ENCODE measurements around the gene MNS1. TPM values are rescaled to one million over a fixed set of nuclear protein-coding genes. Genes with fewer than 3 reads are reported as not detected.

The MNS1 gene
- total RNA-seq, 1 donor from 2014 or later = 0.86 TPM

- H3K9me3 ChIP-seq (ENCODE audit: insufficient read depth, low read depth, low read length) = no peaks in the 10 kb centered on the region
- peaks cover 4% of the 10 kb centered on the region for H3K36me3 Mint-ChIP-seq (ENCODE audit: low read depth, unreplicated experiment)
- no peak overlapping the region for H3K4me3 Mint-ChIP-seq (ENCODE audit: unreplicated experiment)
- FAIRE-seq (no peak), DNase-seq (ENCODE audit: low read depth) (no peak)
- no peaks in the 10 kb centered on the region for H3K27me3 ChIP-seq (ENCODE audit: insufficient read depth, low read length)
- H3K4me3 ChIP-seq (ENCODE audit: insufficient read depth, low read depth, low read length) = no peak overlapping the region
- no peaks in the 10 kb centered on the region for H3K27me3 Mint-ChIP-seq (ENCODE audit: low read depth, unreplicated experiment)
- peaks cover 8% of the 10 kb centered on the region for H3K4me1 Mint-ChIP-seq (ENCODE audit: low read depth, unreplicated experiment)
- no peak overlapping the region for H3K4me2 ChIP-seq (ENCODE audit: low read length)
- H3K4me1 ChIP-seq (ENCODE audit: insufficient read depth, low read length) = no peaks in the 10 kb centered on the region
- TF ChIP-seq EZH2 (IDR thresholded peaks at IDR 0.05; ENCODE audit: insufficient read depth, low read length) = no peak
- TF ChIP-seq CTCF (IDR thresholded peaks at IDR 0.05; ENCODE audit: insufficient read depth, low read depth, low read length) = no peak
- no peaks in the 10 kb centered on the region for H3K79me2 ChIP-seq (ENCODE audit: insufficient read depth, low read length)
- no peaks in the 10 kb centered on the region for H3K9me3 Mint-ChIP-seq (ENCODE audit: unreplicated experiment)
- H3K9ac ChIP-seq (ENCODE audit: low read length) = no peak overlapping the region
- no peak overlapping the region for H2AFZ ChIP-seq (ENCODE audit: low read depth, low read length)
- H3K36me3 ChIP-seq (ENCODE audit: insufficient read depth, low read length) = no peaks in the 10 kb centered on the region
- no peaks in the 10 kb centered on the region for H4K20me1 ChIP-seq (ENCODE audit: insufficient read depth, low read length)
- H3K27ac ChIP-seq (ENCODE audit: low read depth, low read length) = no peak overlapping the region
- H3K27ac Mint-ChIP-seq (ENCODE audit: unreplicated experiment) = no peak overlapping the region
Measured at GRCh38 chr15:56385908-56386307, 79.0 kb downstream of the MNS1 start.

GRCh38 chr15:56383010-56383409 lies 81.9 kb downstream of the MNS1 start:
- no peaks in the 10 kb centered on the region for H3K79me2 ChIP-seq (ENCODE audit: insufficient read depth, low read length)

More at GRCh38 chr15:56383010-56383409, 81.9 kb downstream of the MNS1 start:
- no peak overlapping the region for H3K4me2 ChIP-seq (ENCODE audit: low read length)
- H3K27me3 Mint-ChIP-seq (ENCODE audit: low read depth, unreplicated experiment) = no peaks in the 10 kb centered on the region
- H3K4me3 Mint-ChIP-seq (ENCODE audit: unreplicated experiment) = no peak overlapping the region
- no peak for DNase-seq (ENCODE audit: low read depth)
- no peaks in the 10 kb centered on the region for H4K20me1 ChIP-seq (ENCODE audit: insufficient read depth, low read length)
- peaks cover 4% of the 10 kb centered on the region for H3K36me3 Mint-ChIP-seq (ENCODE audit: low read depth, unreplicated experiment)
- FAIRE-seq = no peak
- no peaks in the 10 kb centered on the region for H3K4me1 ChIP-seq (ENCODE audit: insufficient read depth, low read length)
- TF ChIP-seq CTCF (IDR thresholded peaks at IDR 0.05; ENCODE audit: insufficient read depth, low read depth, low read length) (no peak), EZH2 (IDR thresholded peaks at IDR 0.05; ENCODE audit: insufficient read depth, low read length) (no peak)
- no peak overlapping the region for H2AFZ ChIP-seq (ENCODE audit: low read depth, low read length)
- no peaks in the 10 kb centered on the region for H3K27me3 ChIP-seq (ENCODE audit: insufficient read depth, low read length)
- H3K27ac Mint-ChIP-seq (ENCODE audit: unreplicated experiment) = no peak overlapping the region
- no peaks in the 10 kb centered on the region for H3K4me1 Mint-ChIP-seq (ENCODE audit: low read depth, unreplicated experiment)
- H3K9me3 Mint-ChIP-seq (ENCODE audit: unreplicated experiment) = peaks cover 3% of the 10 kb centered on the region
- H3K9ac ChIP-seq (ENCODE audit: low read length) = no peak overlapping the region
- H3K27ac ChIP-seq (ENCODE audit: low read depth, low read length) = no peak overlapping the region
- no peaks in the 10 kb centered on the region for H3K36me3 ChIP-seq (ENCODE audit: insufficient read depth, low read length)
- H3K4me3 ChIP-seq (ENCODE audit: insufficient read depth, low read depth, low read length) = no peak overlapping the region
- no peaks in the 10 kb centered on the region for H3K9me3 ChIP-seq (ENCODE audit: insufficient read depth, low read depth, low read length)

Other genes starting within 250 kb of the MNS1 start
- 45.3 and 46.3 TPM in 2 replicates for gene RFX7, start 221.3 kb downstream of the MNS1 start, total RNA-seq
- gene TEX9, start 99.7 kb downstream of the MNS1 start, total RNA-seq = 10.3 and 11.0 TPM in 2 replicates